ENCODE results near the gene GDE1. TPM values are rescaled to one million over a fixed set of nuclear protein-coding genes. Genes with fewer than 3 reads are reported as not detected.

Gene GDE1
- polyA plus RNA-seq, 1 donor = 69.7 TPM

DNA sequence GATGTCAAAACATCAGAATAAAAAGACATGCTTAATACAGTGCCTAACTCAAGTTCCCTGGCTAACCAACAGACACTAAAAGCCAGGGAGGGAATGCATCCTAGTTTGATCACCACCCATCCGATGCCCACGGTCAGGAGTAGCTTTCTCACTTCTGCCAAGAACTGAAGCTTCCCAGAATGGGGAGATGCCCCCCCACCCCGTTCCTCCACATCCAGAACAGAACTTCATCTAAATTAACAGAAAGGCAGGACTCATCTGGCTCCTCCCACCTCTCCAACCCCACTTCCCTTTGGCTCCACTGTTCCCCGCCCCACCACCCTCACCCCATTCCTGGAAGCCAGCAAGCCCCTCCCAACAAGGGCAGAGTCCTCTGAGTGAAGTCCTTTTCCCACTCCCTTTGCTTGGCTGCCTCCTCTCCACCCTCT lies 33.7 kb downstream of the GDE1 start:
- no peak for DNase-seq

DNA sequence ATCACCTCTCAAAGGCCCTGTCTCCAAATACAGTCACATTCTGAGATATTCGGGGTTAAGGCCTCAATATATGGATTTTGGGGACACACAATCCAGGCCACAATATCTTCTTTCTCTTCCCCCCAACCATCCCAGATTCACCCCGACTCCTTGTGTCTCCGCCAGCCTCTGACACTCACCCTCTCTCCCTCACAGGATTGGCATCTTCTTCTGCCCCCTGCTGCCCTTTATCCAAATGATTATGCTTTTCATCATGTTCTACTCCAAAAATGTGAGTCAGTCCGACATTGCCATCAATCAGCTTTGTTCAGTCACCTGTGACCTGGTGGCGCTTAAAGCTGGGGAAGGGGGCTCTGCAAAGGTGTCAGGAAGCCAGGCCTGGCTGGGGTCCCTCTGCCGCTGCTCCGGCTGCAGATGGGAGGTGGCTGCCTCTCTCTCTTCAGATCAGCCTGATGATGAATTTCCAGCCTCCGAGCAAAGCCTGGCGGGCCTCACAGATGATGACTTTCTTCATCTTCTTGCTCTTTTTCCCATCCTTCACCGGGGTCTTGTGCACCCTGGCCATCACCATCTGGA lies 35.1 kb downstream of the GDE1 start:
- DNase-seq = no peak

DNA sequence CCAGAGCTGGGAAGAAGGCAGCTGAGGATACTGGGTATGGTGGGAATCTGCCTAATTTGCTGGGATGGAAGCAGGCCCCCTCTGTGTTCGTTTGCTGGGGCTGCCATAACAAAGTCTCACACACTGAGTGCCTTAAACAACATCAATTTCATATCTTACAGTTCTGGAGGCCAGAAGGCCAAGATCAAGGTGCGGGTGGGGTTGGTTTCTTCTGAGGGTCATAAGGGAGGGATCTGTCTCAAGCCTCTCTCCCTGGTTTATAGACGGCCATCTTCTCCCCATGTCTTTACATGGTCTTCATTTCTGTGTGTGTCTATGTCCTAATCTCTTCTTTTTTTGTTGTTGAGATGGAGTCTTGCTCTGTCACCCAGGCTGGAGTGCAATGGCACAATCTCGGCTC lies 35.8 kb downstream of the GDE1 start:
- DNase-seq = no peak

DNA sequence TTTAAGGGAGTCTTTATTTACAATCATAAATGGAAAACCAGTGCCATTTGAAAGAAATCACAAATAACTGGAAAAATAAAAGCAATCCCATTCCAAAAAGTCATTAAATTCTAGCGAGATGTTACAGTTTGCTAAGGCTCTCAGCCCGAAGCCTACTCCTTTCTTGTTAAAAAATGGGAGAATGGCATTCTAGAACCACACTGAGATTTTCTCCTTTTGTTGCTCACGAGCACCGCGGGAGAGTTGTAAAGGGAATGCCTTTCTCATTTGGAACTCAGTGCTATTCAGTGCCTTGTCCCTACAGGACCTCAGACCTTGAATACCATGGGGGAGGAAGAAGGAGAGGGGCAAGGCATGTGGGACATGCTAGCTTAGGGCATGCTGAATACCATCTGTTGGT lies 36.3 kb downstream of the GDE1 start:
- DNase-seq = no peak

DNA sequence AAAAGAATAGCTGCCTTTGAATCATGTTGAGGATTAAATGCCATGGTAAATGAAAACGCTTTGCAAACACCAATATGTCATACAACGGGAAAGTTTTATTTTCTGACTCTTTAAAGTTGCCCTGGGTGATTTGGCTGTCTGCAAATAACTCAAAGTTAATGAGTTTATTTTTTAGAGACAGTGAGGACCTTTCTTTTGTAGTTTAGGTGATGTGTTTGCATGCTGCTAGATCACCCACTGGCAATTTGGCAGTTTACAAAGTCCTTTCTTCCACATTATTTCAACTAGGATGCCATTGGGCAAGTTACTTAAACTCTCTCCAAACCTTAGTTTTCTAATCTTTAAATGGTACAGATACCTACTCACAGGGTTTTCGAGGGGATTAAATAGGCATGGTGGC lies 37.8 kb downstream of the GDE1 start:
- no peak for DNase-seq

DNA sequence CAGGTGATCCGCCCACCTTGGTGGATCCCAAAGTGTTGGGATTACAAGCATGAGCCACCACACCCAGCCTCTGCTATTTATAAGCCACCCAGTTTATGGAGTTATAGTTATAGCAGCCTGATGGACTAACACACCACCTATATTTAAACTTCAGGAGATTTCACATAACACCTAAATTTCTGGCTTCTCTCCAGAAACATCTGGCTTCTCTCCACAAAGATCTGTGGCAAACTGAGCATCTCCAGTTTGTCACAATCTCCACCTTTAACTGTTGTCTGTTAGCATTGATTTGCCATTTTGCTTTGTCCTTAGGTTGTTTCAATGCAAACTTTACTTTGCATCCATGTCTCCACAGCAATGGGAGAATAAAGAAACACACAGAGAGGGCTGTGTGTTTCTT lies 39.6 kb downstream of the GDE1 start:
- no peak for DNase-seq

DNA sequence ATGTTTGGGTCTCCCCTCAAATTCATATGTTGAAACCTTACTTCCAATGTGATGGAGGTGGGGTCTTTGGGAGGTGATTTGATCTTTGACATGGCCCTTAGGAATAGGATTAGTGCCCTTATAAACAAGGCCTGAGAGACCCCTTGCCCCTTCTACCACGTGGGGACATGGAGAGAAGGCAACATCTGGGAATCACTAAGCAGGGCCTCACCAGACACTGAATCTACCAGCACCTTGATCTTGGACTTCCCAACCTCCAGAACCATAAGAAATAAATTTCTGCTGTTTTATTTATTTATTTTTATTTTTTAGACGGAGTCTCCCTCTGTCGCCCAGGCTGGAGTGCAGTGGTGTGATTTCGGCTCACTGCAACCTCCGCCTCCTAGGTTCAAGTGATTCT lies 40.1 kb downstream of the GDE1 start:
- DNase-seq = no peak

DNA sequence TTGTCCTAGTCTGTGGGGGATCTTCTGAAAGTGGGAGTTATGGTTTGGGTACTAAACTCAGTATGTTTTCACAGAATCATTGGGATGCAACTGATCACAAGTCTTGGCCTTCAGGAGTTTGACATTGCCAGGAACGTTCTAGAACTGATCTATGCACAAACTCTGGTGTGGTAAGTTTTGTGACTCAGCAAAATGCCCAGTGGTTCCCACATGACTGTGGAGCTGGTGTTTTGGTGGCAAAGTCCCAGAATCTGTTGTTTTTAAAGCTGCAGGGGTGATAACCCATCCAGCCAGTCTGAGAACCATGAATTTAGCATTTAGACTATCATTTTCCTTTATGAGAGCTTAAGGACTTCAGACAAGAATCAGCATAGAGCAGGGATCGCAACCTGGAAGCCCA lies 40.6 kb downstream of the GDE1 start:
- no peak for DNase-seq

DNA sequence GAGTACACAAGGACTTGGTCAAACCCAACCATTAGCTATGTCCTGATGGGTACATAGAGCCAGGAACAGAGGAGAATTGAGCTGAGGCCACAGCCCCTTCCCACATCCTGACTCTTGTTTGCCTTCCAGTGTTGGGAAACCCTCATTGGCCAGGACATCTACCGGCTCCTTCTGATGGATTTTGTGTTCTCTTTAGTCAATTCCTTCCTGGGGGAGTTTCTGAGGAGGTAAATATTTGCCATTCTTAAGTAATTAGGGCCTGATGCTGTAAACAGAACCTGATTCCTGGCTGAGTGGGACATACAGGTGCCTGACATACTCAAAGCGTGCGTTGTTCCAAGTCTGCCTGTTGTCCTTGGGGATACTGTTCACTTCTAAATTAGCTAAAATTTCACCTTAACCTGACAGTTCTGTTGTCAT lies 42.6 kb downstream of the GDE1 start:
- DNase-seq = no peak

DNA sequence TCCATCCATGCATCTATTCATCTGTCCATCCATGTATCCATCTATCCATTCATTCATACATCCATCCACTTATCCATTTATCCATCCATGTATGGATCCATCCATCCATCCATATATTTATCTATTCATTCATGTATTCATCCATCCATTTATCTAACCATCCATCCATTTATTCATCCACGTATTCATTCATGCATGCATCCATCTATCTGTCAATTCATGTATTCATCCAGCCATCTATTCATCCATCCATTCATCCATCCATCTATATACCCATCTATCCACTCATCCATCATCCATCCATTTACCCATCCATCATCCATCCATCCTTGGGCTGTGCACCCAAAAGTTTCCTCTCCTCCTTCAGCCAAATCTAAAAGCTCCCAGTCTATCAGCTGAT lies 43.4 kb downstream of the GDE1 start:
- no peak for DNase-seq

DNA sequence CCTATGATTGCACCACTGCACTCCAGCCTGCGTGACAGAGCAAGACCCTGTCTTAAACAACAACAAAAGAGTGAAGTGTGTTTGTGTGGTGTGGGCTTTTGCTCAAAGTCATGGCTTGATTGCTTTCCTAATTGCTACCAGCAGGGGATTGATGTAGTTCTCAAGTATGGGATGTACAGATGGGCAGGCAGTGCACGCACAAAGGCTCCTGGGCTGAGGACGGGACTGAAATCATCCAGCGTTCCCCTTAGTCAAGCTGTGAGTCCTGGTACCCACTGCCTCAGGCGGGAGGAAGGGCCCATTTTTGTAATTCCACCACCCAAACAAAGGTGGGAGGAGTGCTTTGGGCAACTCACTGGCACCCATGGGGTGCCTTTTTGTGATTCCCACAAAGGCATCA lies 47.3 kb downstream of the GDE1 start:
- DNase-seq = no peak

DNA sequence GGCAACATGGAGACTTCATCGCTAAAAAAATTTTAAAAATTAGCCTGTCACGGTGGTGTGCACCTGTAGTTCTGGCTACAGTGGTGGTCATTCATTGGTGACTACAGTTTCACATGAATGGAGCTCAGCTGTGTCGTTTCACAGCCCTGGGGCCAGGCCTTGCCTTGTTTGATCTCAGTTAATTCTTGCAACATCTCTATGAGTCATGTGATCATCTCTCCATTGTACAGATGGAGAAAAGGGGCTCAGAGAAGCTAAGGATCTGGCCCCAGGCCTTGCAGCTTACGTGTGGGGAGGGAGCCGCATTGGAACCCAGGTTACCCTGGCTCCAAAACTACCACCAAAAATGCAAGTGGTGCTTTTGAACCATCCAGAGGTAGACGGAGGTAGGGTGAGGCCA lies 49.4 kb downstream of the GDE1 start:
- DNase-seq = no peak

DNA sequence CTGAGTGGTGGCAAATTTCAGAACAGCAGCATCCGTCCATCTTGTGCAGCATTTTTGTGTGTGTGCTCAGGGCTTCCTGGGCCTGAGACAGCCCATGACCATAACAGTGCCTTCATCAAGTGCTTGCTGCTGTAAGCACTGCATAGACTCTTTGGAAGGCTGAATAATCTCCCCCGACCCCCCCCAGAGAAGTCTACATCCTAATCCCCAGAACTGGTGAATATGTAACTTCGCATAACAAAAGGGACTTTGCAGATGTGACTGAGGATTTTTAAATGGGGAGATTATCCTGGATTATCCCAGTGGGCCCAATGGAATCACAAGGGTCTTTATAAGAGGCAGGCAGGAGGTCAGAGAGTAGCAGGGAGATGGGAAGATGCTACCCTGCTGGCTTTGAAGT lies 53.6 kb downstream of the GDE1 start:
- no peak for DNase-seq

DNA sequence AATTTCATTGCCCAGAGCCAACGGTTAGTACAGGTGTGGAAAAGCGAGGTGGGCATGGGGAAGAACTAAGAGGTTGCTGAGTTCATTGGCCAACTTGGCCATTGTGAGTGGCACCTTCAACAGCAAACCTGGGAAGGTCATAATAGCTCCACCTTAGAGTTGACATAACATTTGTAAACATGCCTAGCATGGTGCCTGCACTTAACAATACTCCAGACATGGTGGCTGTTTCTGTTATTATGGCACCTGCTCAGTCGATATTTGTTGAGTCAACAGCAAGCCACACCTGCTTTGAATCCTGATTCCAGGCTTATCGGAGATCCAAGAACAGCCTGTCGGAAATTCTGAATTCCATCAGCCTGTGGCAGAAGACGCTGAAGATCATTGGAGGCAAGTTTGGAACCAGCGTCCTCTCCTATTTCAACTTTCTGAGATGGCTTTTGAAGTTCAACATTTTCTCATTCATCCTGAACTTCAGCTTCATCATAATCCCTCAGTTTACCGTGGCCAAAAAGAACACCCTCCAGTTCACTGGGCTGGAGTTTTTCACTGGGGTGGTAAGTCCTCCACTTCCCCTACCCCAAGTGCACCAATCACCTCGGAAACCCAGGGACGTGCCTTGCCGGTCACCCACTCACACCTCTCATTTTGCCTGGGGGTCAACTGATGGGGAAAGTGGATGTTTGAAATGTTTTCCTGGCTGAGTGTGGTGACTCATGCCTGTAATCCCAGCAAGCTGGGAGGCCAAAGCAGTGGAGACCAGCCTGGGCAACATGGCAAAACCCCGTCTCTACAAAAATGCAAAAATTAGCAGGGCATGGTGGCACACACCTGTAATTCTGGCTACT lies 58.2 kb downstream of the GDE1 start:
- DNase-seq = no peak

DNA sequence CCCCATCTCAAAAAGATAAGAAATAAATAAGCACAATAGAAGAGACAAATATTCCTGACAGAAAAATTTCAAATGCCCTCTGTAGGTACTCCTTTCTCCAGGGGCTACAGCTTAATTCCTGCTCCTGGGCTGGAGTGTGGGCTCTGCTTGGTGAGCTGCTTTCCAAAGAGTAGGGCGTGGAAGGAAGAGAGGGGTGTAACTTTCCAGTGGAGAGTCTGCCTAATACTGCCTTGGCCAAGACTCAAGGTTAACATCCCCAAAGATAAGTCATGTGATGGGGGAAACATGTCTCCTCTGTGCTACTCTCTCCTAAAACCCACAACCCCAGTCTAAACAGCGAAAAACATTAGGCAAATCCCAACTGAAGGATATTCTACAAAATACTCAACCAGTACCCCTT lies 61.5 kb downstream of the GDE1 start:
- no peak for DNase-seq

DNA sequence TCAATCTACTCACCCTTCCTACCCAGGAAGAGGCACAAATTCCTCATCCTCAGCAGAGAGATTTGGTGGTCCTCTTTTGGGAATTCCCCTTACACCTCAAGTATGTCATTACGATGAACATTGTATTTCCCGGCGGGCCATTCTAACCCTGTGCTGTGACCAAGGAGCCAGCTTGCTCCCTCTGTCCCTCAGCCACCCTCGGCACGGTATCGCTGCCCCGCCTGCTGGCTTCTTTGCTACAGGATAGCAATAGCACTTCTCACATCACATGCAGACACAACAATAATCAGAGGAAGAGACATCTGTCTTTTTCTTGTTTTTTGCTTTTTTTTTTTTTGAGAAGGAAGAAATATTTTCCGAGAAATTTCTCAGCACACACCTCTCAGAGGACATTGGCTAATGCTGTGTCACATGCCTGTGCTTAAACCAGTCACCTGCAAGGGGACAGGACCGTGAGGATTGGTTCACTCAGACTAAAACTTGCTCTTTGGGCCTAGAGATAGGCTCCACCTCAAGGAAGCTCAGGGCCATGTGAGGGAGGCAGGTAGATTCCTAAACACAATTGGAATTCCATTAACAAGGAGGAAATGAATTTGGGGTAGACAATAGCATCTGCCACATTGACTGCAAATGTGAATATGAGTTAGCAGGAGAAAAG lies 63.0 kb downstream of the GDE1 start:
- no peak for DNase-seq

Other genes with a start within 250 kb of the GDE1 start
- gene CLEC19A, start 236.4 kb downstream of the GDE1 start, polyA plus RNA-seq (ENCODE audit: insufficient read length) = 0.05 TPM
- gene TMC5, start 104.2 kb downstream of the GDE1 start, polyA plus RNA-seq (ENCODE audit: insufficient read length) = 0.37 TPM
- 40.6 TPM for gene CCP110, start 1.8 kb upstream of the GDE1 start, polyA plus RNA-seq (ENCODE audit: insufficient read length)
- 68.2 TPM for gene VPS35L, start 33.6 kb upstream of the GDE1 start, polyA plus RNA-seq (ENCODE audit: insufficient read length)
- 39.1 TPM for gene KNOP1, start 196.1 kb upstream of the GDE1 start, polyA plus RNA-seq (ENCODE audit: insufficient read length)
- gene IQCK, start 196.2 kb upstream of the GDE1 start, polyA plus RNA-seq (ENCODE audit: insufficient read length) = 44.7 TPM